ENCODE measurements around the gene RASGEF1C.

- TF ChIP-seq CTCF (IDR thresholded peaks at IDR 0.05), result no peak
- TF ChIP-seq POLR2A (IDR thresholded peaks at IDR 0.05), result no peak
Measured at GRCh38 chr5:180086816-180087399, 122.1 kb downstream of the RASGEF1C start.

All from lower leg skin (tissue), 3 donors.